Stimulated activated naive CD4-positive, alpha-beta T cell treated with Interleukin-2 at 50 U/mL for 16 hours (primary cell): Measurements from ENCODE around the gene RBM17.

ENCODE experiments used
- DNase-seq: peaks from one replicate; lab custom pipeline; 2025; lab: John Stamatoyannopoulos, UW

RBM17 gene

GRCh38 chr10:6136215-6137201, 47.7 kb downstream of the RBM17 start:
- DNase-seq, result peak; percentile 69

DNA sequence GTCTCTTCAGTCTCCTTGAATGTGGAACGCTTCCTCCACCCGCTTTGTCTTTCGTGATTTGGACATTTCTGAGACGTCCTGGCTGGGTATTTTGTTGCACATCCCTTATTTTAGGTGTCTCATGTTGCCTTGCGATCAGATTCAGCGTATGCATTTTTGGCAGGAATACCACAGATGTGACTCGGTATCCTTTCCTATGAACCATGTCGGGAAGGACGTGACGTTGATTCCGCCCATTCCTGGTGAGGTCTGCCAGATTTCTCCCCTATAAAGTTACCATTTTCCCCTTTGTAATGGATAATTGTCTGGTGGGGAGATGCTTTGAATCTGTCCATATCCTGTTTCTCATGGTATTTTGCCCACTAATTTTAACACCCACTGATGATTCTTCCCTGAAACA, 49.6 kb downstream of the RBM17 start:
- no peak for DNase-seq

DNA sequence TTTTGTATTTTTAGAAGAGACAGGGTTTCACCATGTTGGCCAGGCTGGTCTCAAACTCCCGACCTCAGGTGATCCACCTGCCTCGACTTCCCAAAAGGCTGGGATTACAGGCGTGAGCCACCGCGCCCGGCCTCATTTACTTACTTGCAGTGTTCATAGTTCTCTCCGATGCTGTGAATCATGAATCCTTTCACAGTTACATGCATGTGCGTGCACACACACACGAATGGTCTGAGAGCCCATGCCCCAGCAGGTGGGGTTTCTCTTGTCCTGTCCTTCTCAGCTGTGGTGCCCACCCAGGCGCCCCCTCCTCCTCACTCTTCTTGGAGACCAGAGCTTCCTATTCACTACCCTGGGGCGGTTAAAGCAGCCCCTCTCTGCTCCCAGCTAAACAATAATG, 50.6 kb downstream of the RBM17 start:
- no peak for DNase-seq

DNA sequence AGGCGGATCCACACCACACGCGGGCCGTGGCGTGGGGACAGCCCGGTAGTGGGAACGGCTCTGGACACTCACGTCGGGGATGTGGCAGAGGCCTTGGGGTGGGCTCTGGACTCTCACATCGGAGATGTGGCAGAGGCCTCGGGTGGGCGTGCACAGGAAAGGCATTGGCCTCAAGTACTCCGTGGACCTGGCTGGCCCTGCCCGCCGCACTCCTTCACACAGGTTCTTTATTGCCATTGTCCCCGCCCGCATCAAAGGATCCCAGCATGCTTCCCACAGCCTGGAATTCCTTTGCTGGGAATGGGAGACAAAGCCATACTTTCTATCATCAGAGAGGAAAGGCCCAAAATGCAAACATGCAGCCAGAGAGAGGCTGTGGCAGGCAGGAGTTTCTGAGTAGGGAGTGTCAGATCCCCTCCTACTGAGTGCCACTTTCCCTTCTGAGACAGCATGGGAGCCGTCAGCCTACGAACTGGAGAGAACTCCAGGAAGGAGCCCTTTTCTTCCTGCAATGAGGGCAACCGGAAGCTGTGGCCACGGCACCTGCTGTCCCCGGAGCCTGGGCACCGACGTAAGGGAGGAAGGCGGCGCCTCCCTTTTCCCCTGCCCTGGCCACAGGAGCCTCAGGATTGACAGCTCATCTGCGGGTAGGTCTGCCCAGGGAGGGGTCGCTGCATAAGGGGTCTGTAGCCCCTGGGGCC, 51.5 kb downstream of the RBM17 start:
- peak; percentile 47 for DNase-seq

GRCh38 chr10:6140965-6141295, 52.1 kb downstream of the RBM17 start:
- peak; percentile 21 for DNase-seq

- DNase-seq, result peak; percentile 40
These were observed 52.7 kb downstream of the RBM17 start for GRCh38 chr10:6141296-6142151.

DNA sequence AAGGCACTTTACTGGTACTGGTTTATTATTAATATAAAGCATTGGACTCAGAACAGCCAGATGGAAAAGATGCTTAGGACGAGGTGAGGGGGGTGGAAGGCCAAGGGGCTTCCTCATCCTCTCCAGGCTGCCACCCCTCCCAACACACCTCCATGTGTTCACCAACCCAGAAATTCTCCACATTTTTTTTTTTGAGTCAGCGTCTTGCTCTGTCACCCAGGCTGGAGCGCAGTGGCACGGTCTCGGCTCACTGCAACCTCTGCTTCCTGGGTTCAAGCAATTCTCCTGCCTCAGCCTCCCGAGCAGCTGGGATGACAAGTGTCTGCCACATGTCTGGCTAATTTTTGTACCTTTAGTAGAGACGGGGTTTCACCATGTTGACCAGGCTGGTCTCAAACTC, 53.4 kb downstream of the RBM17 start:
- DNase-seq, result peak; percentile 30

- no peak for DNase-seq
These were observed 53.8 kb downstream of the RBM17 start for GRCh38 chr10:6142644-6143043.

DNA sequence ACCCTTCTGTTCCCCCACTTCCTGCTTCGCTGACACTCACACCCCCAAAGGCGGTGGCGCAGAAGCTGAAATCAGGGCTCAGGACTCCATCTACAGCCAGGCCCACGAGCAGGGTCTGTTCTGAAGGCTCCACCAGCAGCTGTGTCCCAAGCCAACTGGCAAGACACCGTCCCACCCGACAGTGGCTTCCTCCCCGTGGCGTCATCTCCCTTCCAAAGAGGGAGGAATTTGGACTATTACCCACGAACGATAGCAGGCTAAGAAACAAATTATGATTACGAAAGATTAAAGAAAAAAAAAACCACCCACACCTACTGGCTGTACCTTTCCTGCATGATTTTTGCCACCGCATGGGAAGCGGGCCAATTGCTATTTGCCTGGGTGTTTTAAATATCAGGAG, 54.3 kb downstream of the RBM17 start:
- no peak for DNase-seq

- peak; percentile 88 for DNase-seq
These were observed 55.8 kb downstream of the RBM17 start for GRCh38 chr10:6144406-6145165.

GRCh38 chr10:6145166-6145987, 56.5 kb downstream of the RBM17 start:
- DNase-seq, result no peak

DNA sequence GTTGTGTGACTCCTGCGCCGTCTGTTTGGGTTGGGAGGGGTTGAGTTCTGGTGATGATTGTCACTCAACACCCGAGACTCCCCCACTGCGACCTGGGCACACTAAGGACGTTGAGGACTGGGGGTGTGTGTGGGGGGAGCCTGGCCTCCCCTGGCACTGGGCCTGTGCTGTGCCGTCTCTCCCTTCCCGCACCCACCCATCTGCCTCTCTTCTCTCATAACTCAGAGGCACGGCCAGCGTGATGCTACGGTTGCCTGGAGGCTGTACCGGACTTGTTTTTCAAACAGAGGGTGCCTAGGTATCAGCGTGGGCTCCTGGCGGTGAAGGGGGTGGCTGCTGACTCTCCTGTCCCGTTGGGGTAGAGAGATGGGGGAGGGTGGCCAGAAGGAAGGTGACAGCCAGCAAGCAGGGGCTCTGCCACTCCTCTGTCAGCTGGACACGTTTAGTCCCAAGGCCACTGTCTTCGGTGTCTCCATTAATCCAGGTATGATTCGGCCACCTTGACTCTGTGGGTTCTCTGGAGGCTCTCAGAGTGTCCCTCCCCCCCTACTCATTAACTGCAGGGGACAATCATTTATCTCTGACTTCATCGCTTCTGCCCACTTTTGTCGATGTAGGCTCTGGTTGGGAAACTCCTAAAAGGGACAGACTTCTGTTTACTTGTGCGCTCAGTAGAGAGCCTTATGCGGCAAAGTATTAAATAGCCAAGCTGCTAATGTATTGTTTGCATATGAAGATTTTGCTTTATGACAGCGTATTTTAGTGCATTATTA, 57.4 kb downstream of the RBM17 start:
- DNase-seq, result no peak

DNA sequence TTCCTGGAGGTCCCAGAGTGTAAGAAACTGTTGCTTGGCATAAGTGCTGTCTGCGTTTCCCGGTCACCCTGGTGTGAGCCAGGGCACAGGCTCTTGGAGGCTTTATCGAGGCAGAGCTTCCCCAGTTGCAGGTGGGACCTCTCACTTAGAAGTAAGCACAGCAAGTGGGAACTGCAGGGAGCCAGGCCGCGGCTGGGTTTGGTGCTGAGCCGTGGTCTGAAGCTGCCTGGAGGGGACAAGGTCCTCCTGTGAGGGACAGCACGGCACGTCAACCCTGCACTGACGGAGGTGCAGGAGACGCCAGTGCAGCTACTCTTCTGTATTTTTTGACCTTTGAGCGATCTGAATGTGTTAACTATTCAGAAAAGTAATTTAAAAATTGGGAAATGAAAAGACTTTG, 58.1 kb downstream of the RBM17 start:
- DNase-seq, result no peak

DNA sequence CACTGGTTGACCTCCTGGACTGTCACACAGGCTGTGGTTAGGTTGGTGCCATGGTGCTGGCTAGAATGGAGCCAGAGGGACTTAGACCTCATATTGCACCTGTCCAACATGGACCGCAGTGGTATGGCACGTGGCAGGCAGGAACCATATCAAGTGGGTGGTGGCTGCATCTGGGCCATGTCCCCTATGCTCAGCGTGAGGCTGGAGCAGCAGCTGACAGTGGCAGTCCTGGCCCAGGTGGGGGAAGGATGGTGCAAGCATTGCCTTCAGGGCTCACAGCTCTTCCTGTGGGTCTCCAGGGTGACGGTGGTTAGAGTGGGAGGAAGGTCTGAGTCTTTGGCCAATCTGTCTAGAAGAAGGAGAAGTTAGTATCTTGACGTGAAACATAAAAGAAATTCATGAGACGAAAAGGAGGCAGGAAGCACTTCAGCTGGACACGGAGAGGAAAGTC, 59.4 kb downstream of the RBM17 start:
- no peak for DNase-seq

GRCh38 chr10:6148908-6149307, 60.1 kb downstream of the RBM17 start:
- peak; percentile 26 for DNase-seq

DNA sequence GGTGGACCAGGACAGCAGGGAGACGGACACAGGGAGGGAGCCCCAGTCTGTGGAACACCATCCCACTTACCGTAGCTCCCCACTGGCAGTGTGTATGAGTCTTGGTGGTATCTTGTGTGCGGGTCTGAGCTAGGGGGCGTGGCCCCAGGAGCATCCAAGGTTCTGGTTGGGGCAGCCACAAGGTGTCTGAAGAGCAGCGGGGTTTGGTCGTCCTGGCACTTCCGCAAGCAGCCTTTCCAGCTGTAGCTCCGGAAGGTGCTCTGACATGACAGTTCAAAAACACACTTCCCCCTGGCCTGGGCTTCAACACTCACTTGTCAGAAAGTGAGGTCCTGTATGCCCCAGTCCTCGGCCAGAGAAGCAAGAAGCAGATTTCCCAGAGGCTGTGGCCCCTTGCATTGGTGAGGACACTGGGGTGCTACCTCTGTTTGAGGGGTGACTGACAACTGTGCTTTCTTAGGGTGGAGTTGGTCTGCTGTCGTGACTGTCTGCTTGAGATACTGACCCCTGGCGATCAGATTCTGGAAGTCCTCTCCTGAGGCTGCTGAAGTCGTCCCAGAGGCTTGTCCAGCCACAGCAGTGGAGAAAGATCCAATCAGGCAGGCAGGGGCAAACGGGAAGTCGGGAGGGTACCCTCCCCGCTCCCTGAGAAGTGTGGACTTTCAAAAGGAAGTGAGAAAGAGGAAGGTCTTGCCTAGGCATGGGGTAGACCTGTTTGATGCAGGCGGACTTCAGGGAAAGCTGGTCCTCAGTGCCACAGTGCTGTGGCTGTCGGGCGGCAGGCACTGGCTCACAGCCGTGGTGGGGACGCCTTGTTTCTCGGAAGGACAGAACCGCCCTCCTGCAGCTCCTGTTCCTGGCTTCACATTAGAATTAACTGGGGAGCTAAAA, 62.5 kb downstream of the RBM17 start:
- peak; percentile 28 for DNase-seq

- DNase-seq, result no peak
These were observed 65.0 kb downstream of the RBM17 start for GRCh38 chr10:6153845-6154244.

GRCh38 chr10:6154566-6154965, 65.7 kb downstream of the RBM17 start:
- DNase-seq, result no peak

DNA sequence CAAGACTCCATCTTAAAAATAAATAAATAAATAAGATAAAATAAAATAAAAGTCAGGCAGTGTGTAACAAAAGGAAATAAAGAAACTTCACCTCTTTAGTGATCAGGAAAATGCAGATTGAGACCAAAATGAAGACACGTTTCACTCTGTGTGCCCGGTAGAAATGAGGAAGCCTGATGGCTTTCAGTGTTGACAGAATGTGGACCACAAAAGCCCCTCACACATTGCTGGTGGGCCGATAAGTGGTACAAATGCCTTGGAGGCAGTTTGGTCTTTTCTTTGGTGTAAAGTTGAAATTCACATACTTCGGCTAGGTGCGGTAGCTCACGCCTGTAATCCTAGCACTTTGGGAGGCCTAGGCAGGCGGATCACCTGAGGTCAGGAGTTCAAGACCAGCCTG, 69.4 kb downstream of the RBM17 start:
- no peak for DNase-seq
